GM21360 (cell line): Measurements from ENCODE around the gene OTOP2.
"Not testable (repeated sequence)": the region's sequence is repeated elsewhere in the genome, so short reads cannot be mapped to it uniquely, and the experiment has no call there.

ENCODE experiments used
- ATAC-seq: cut with Tn5 transposase; IDR thresholded peaks from one replicate; pipeline ENCODE4 v1.9.1; 2021; ENCODE audit warnings: mild to moderate bottlenecking, moderate library complexity; ENCODE audit not compliant: unreplicated experiment

OTOP2 gene

GRCh38 chr17:74971069-74971841 is 47.2 kb downstream of the OTOP2 start:
- no peak for ATAC-seq

DNA sequence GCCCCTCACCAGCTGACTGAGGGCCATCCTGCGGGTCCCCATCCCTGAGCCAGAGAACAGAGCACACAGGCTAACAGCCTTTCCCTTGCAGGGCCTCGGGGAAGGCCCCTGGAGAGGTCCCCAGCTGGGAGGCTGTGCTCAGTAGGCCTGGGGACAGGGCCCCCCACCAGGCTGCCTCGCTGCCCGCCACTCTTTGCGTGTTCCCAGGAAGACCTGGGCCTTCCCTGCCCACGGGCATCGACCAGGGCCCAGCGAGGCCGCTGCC is 47.7 kb downstream of the OTOP2 start:
- ATAC-seq, result no peak

DNA sequence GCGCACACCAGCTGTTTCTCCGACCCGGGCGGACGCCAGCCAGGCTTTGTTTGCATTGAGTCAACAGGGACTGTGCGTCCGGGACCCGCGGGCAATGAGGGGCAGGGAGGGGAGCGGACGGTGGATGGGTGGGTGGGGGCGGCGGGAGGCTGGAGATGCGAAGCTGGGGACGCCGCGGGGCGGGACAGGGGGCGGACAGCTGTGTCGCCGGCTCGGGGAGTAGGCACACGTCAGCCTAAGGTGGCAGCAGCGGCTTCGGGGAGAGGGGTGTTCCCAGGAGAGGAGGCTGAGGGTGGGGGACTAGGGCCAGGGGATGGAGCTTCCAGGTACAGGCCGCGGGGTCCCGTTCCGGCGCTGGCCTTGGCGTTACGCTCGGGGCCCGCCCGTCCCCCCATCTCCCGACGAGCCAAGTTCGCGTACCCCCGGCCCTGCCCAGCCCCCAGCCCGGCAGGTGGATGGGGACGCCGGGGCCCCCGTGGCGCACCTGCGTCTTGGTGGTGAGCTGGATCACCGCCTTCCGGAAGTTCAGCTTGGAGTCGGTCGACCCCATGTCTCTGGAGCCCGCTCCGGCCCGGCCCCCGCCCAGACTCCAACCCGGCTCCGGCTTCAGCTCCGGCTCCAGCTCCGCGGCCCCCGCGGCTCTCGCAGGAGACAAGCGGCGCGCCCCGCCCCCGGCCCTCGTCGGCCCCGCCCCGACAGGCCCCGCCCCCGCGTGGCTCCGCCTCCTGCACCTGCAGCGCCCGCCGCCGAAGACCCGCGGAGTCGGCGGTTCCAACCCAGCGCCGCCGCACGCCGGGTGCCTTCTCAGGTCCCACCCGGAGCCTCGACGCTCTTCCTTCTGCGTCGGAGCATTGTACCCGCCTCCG is 48.3 kb downstream of the OTOP2 start, which contains the start of gene HID1:
Gene HID1, minus strand, starts transcription at position 653 of the 866 bp plus-strand sequence. Its CDS starts 103 bp downstream, at position 550.
- ATAC-seq, result no peak

DNA sequence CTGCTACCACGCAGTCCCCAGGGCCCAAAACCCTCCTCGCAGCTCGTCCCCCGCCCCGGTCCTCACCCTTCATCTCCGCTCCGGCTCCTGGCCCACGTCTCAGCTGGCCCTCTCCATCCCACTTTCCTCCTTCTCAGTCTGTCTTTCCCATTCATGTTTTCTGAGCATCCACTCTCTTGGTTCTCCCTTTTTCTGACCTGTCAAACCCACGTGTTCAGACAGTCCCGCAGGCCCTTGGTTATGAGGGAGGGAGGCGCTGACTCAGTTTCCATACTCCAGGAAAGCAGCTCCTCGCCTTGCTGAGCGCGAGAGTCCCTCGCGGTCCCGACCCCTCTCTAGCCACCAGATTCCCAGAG is 48.9 kb downstream of the OTOP2 start:
- no peak for ATAC-seq

DNA sequence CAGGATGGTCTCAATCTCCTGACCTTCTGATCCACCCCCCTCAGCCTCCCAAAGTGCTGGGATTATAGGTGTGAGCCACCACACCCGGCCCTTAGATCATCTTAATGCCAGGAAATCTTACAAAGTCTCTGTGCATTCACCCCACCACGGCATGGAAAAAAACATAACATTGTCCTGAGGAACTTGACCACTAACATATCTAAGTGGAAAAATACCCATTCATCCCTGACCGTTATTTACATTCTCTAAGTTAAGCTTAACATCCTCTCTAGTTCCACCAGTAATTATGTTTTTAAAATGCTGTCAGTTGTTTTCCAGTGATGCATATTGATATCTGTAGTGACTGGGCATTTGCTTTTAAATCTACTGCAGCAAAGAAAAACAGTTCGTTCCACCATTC is 51.9 kb downstream of the OTOP2 start:
- no peak for ATAC-seq

- no peak for ATAC-seq
Observed at GRCh38 chr17:74977802-74978201, 53.7 kb downstream of the OTOP2 start.

- ATAC-seq, result no peak
Observed at GRCh38 chr17:74978240-74978639, 54.2 kb downstream of the OTOP2 start.

GRCh38 chr17:74979408-74980146 is 55.5 kb downstream of the OTOP2 start:
- ATAC-seq, result no peak

- ATAC-seq, result no peak
Observed at GRCh38 chr17:74981318-74981978, 57.4 kb downstream of the OTOP2 start.

- peak; percentile 72 for ATAC-seq
Observed at GRCh38 chr17:74981979-74982662, 58.0 kb downstream of the OTOP2 start.

DNA sequence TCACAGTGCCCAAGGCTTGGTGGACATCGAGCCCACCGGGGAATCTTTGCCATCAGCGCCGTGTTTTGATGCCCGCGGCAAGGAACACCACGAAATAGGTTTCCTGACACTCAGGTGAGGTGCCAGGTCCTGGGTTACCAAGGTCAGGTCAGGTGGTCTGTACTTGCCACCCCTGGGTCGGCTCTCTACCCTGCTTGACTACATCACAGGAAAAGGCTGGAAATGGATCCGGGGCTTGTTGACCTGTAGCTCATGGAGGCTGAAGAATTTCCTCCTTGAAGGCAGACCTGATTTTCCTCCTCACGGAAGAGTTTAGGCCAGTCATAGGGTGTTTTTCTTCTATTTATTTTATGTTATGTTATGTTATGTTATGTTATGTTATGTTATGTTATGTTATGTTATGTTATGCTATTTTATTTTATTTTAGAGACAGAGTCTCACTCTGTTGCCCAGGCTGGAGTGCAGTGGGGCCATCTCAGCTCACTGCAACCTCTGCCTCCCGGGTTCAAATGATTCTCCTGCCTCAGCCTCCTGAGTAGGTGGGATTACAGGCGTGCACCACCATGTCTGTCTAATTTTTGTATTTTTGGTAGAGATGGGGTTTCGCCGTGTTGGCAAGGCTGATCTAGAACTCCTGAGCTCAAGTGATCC is 58.7 kb downstream of the OTOP2 start:
- ATAC-seq, result not testable (repeated sequence)
